HG03064 (cell line): ENCODE measurements around the gene CA12.
"Not testable (repeated sequence)": the region's sequence is repeated elsewhere in the genome, so short reads cannot be mapped to it uniquely, and the experiment has no call there.

ENCODE experiments used
- ATAC-seq: cut with Tn5 transposase; IDR thresholded peaks from one replicate; pipeline ENCODE4 v1.9.1; 2021; ENCODE audit warnings: low read depth; ENCODE audit not compliant: unreplicated experiment

The CA12 gene

DNA sequence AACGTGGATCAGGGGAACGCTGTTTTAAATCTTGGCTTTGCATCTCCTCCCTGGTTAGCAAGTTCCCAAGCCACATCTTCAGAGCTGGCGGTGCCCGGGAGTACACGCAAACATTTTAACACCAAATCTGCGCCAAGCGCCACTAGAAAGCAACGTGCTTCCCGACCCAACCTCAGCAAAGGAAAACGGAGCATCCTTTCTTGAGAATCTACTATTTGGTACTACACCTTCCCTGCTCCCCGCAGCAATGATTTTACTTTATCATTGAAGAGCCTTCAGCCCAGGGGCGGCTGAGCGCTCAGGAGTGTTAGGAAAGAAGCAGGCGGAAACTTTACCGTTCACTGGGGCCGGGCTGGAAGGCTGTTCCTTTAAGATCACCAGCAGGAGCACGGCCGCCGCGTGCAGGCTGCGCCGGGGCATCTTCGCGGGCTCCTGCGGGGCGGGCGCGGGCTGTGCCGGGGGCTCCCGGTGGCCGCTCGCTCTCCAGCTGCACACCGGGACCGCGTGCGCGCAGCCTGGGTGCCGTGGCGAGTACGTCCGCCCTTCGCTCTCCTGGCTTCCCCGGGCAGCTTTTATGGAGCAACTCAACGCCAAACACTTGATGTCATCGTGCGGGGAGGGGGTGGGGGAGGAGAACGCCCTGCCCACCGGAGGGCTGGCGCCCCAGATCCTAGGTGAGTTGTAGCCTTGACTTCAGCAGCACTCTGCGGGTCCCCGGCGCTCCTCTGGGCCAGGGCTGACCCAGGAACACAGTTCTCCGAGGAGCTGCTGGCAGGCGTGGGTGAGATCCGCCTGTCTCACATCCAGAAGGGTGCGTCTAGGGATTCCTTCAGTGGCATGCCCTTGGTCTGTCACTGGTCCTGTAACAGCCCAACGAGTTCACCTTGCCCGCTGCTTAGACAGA is at the start of gene CA12:
CA12 (minus strand) TSS at position 546 of the 904 bp plus-strand sequence; CDS start at position 420, 126 bp downstream.
- no peak for ATAC-seq

DNA sequence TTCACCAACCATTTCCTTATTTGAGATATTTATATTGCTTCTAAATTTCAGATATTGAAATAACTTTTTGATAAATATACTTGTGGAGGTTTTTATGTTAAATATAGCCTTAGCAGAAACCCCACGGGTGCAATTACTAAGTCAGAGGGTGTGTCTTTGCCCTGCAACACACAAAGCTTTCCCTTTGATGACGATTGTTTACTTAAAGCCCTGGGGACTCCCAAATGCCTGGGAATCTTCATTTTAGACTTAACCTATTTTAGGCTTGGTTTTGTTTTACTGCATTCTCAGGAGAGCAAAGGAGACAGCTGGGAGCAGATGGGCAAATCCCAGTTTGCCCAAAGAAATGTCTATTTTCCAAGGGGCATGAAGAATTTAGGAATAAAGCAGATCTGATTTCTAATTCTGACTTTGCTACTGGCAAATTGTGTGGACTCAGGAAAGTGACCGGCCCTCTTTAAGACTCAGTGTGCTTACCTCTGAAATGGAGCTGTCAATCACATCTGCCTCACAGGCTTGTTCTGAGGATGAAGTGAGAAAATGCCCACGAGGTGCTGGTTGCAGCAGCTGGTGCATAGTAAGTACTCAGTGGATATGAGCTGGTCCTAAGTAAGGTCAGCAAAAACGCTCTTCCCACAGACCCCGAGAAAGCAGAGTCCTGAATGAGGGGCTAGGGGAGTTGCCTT is 49.3 kb upstream of the CA12 start:
- no peak for ATAC-seq

DNA sequence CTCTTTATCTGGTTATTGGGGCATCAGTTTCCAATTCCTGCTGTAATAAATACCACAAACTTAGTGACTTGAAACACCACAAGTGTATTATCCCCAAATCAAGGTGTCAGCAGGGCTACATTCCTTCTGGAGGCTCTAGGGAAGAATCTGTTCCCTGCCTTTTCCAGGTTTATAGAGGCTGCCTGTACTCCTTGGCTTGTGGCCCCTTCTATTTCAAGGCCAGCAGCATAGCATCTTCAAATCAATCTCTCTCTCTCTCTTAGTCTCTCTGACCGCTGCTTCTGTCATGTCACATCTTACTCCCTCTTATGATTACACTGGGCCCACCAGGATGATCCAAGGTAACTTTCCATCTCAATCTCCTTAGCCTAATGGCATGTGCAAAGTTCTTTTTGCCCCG is 44.9 kb upstream of the CA12 start:
- no peak for ATAC-seq

DNA sequence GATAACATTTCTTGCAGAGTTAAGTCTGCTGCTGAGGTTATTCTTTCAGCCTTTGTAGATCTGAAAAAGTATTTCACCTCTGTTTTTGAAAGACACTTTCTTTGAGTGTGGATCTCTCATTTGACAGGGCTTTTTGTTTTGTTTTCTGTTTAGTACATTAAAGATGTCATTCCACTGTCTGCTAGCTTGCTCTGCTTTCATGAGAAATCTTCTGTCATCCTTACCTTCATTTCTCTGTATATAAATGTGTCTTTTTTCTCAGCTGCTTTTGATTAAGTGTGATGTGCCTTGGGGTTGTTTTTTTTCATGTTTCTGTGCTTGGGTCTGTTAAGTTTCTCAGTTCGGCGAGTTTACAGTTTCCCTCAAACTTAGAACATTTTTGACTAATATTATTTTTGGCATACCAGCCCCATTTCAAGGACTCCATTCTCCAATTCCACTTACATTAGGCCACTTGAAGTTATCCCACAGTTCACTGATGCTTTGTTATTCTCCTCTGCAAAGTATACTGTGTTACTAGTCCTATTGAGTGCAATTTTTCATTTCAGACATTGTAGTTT is 43.9 kb upstream of the CA12 start:
- no peak for ATAC-seq

DNA sequence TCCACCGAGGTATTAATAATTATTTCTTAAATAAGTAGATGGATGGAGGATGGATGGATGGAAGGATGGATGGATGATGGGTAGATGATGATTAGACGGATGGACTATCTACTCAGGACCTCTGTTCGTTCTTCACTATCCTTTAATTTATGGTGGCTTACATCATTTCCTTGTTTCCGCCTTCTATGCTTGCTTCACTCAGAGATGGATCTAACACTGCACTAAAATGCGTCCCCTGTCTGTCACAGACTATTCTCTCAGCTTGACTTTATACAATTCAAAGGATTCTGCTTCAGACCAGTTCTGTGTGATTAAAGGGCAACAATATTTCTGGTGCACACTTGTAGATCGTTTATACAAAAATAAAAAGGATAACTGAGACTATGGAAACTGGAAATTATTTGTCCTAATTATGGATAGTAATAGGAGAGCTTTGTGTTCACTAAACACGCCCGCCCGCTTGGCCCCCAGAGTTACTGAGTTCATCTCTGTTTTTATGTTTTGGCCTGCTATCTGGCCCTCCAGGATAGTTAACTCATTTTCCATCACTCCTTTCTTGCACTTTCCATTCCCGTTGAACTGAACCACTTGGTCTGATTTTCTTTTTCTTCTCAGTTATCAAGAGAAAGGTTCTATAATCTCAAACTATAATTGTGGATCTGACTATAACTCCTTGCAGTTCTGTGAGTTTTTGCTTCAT is 41.4 kb upstream of the CA12 start:
- ATAC-seq, result no peak

DNA sequence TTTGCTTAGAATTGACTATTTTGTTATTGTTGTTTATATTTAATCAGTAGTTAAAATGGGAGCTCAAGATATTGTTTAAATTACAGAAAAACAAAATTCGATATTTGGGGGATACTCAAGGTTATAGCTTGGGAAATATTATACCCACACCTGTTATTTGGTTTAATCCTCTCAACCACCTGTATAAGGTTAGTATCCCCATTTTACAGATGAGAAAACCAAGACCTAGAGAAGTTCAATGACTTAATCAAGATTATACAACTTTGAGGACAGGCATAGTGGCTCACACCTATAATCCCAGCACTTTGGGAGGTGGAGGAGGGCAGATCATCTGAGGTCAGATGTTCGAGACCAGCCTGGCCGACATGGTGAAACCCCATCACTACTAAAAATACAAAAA is 39.8 kb upstream of the CA12 start:
- no peak for ATAC-seq

DNA sequence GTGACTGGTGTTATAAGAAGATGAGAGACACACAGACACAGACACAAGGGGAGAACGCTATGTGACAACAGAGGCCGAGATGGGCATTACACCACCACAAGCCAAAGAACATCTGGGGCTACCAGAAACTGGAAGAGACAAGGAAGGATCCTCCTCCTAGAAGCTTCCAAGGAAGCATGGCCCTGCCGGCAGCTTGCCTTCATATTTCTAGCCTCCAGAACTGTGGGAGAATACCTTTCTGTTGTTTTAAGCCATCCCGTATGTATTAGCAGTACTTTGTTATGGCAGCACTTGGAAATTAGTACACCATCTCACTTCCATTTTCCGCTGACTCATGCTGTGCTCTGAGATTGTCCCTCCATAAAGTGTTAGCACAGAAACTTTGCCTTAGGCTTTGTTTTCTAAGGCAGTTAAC is 38.7 kb upstream of the CA12 start:
- ATAC-seq, result no peak

DNA sequence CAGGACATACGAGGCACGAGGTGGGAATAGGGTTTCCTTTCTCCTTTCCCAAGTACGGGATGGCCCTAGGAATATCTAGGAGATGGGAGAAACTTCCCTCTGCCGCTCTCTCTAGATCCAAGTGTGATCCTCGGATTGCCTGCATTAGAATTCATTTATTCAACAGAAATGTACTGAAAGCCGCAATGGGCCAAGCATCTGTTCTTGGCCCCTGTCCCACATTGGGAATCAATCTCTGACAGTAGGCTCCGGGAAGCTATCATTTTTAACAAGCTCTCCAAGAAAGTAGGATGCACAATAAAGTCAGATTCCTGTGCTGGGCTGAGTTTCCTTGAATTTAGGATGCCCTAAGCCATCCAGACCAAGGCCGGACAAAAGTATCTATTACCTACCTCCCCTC is 37.2 kb upstream of the CA12 start:
- no peak for ATAC-seq

DNA sequence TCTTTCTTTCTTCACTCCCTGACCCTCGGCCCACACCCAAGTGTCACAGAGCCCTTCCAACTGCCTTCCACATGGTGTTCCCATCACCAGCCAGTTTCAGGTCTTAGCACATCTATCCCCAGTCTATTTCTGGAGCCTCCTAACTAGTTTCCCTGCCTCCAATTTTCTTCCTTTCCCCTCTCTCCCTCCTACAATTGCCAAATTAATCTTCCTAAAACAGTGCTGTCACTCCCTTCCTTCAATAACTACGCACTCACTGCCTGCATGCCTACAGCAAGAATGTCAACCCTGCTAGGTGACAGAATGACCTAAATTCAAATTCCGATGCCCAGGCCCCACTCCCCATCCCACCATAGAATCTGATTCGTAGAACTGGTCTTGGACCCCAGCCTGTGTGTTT is 36.1 kb upstream of the CA12 start:
- no peak for ATAC-seq

DNA sequence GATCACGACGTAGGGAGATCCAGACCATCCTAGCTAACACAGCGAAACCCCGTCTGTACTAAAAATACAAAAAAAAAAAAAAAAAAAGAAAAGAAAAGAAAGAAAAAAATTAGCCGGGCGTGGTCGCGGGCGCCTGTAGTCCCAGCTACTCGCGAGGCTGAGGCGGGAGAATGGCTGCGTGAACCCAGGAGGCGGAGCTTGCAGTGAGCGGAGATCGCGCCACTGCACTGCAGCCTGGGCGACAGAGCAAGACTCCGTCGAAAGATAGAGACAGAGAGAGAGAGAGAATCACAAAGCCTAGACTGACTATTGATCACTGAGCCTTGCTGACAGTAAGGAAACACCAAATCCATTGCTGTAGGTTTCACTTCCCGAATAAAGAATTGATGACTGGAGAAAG is 35.6 kb upstream of the CA12 start:
- ATAC-seq, result not testable (repeated sequence)

DNA sequence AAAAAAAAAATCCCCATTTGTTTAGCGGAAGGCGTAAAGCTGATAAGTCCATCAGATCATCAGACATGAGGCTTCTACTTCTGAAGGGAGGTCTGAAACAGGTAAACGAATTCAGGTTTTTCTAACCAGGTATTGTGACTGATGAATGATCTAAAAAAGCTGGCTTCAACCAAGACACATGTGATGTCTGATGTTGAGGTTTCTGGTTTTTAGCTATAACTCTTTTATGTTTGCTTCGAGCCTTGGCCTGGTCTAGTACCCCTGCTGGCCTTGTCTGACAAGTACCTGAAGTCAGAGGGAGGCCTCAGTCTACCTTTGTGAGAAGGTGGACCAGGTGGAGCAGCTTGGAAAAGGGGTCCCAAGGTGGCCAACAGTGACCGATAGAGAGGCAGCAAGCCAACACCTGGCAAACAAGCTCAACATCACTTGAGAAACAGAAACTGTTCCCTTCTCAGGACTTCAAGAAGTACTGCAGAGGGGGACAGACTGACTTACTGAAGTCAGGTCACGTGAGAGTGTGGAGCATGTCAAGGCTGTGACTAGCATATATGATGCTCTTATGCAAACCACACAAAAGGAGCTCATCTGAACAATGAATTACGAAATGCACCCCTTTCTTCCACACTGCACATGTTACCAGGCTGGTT is 33.0 kb upstream of the CA12 start:
- no peak for ATAC-seq

DNA sequence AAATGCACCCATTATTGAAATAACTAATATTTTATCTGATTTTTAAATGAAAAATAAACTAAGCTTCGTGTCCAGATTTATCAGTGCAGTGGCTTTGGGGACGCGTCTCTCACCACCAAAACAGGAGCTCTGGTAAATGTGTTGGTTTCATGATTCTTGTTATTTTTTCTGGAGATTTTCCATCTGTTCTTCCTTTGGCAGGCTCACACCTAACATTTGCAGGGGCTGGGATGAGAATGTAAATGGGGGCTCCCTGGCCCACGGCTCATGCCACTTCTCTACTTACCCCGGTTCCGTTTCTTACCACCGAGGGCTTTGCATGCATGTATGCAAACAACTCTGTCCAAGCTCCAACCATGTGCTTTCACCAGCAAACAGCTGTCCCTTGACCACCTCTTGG is 30.9 kb upstream of the CA12 start:
- no peak for ATAC-seq

DNA sequence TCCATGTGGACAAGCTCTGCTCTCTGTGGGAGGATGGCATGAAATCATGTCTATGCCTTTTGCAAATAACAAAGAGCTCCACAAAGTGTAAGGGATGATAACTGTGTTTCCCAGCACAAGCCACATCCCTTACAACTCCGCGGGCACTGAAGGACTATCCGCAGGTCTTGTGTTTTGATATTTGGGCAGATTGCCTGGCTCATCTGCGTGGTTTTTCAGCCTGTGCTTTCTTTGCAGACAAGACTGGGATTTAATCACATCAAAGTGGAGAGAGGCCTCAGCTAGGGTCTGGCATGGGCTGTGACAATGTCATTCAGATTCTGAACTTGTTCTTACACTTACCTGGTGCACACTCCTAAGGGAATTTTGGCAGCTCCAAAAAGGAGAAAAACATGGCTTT is 30.2 kb upstream of the CA12 start:
- ATAC-seq, result no peak

DNA sequence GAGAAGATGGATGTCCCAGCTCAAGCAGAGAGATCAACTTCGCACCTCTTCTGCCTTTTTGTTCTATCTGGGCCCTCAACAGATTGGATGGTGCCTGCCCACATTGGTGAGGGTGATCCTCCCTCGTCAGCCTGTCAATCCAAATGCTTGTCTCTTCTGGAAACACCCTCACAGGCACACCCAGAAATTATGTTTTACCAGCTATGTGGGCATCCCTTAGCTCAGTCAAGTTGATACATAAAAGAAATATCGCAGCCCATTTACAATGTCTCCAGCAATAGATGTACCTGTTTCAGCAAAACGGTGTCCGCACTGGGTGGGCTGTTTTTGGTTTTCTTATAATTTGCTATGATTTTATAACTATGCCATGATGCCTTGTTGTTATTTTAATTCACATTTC is 27.5 kb upstream of the CA12 start:
- no peak for ATAC-seq

DNA sequence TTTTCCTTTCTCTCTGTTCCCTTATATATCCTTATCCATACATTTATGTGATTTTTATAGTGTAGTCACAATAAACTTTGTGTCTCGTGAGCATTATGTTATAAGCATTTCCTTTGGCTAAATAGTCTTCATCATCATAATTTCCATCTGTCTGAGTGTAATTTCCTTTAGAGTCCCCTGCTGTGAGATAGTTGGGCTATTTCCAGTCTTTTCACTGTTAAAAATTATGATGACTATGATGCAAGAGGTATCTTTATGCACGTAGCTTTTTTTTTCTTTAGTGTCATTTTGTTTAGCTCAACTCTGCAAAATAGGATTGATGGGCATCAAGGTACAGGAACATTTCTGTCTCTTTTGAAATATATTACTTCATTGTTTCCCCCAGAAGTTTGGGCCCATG is 26.9 kb upstream of the CA12 start:
- no peak for ATAC-seq

DNA sequence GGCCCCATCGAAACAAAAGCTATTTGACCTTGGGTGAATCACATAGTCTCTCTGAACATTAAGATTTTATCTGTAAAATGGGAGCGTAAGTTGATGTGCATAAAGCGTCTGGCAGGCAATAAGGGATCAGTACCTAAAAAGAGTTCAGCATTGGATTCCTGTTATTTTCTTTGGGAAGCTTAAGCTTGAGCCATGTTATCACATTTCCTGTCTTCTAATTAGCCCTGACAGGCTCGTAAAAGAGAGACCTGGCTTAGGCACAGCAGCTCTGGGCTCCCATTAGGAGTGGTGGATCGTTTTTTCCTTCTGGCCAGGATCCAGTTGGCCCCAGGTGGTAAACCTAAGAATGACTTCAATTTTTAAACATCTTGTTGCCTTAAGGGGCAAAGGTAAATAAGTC is 26.0 kb upstream of the CA12 start:
- ATAC-seq, result no peak

DNA sequence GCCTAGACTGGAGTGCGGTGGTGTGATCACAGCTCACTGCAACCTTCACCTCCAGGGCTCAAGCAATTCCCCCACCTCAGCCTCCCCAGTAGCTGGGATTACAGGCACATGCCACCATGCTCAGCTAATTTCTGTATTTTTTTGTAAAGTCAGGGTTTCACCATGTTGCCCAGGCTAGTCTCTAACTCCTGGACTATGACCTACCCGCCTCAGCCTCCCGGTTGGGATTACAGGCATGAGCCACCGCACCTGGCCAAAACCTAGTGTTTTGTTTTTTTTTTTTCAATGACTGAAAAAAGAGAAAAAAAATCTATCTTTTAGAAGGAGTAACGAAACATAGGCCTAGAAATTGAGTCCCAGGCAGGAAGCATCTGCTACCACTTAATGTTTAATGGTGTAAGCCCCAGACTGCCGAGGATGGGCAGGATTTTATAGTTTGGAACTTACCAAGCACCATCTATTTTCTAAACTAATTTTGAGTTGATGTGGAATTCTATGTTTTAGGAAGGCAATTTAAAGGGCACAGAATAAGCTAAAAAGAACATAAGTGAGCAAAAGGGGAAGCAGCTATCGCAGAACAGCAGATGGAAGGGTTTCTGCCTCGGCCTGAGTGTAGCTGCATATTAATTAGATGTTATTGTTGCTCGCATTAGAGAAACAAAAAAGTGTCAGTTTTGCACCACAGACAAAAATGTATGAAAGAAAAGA is 24.2 kb upstream of the CA12 start:
- no peak for ATAC-seq

DNA sequence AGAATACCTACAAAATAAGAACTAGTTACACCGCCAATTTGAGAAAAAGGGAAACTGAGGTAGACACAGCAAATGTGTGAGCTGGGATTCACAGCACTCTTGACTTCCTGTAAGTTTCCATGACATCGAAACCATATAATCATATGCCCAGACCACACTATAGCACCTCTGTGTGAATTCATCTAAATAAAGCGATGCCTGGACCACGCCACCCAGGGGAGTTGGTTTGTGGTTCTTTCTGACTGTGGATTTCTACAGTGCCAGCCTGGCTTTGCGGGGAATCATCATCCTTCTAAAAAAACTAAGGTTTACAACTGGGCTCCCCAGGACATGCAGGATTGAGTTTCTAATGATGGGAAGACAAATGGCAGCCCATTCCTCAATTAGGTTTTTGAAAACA is 23.5 kb upstream of the CA12 start:
- ATAC-seq, result no peak

DNA sequence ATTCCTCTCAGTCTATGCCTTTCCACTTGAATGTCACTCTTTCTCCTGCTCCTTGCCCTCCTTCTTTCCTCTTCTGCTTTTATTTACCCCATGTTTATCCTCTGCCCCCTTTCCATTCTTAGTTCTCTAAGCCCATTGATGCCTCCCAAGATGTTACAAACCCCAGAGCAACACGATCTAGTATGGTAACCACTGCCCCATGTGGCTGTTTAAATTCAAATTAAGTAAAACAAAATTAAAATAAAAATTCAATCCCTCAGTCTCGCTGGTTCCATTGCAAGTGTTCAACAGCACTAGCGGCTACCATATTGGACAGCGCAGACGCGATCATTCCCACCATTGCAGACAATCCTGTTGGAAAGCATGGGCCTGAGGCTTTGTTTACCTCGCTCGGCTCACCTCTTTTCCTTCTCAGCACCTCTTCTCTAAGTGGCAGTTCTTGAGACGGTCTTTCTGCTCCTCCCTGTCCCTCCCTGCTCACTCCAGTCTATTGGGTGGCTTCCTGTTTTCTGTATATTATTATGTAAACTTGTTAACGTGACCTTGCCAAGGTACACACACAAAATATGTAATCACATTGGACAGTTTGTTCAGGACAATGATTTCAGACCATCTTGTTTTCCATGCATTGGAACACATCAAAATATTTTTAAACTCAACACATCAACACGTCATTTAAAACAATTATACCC is 21.8 kb upstream of the CA12 start:
- no peak for ATAC-seq
